HG03196 (cell line): ENCODE data around the gene WWOX.

ENCODE experiments used
- ATAC-seq: cut with Tn5 transposase; IDR thresholded peaks from one replicate; pipeline ENCODE4 v1.9.1; 2021; ENCODE audit not compliant: unreplicated experiment

WWOX gene

DNA sequence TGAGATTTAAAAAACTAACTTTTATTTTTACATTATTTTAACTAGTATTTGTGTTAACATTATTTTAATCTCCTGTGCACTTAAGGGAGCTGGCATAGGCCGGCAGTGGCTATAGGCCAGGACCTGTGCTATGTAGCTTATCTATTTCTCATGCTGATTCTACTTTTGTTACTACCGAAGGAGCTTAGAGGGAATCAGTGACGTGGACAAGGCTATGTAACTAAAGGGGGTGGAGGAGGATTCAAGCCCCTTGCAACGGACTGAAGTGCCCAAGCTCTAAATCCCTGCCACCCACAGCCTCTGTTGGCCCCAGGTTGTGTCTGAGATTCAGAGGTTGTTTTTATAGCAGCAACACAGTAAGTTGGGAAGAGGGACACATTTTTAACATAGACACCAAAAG, 356.4 kb downstream of the WWOX start:
- ATAC-seq, result no peak

DNA sequence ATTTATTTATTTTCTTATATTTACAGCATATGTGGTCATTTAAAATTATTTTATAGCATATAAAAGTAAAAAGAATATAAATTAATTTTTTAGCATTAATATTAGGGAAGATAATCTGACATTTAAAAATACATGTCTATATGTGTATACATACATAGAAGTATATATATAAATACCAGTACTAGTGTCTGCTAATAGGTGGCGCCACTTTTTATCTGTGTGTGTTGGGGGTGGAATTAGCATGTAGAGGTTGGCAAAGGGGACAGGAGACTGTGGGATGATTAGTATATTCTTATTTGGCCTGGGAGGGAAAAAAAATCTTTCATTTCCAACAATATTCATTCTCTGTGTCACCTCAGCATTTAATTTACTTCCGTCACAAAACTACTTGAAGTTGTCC, 359.1 kb downstream of the WWOX start:
- ATAC-seq, result no peak

DNA sequence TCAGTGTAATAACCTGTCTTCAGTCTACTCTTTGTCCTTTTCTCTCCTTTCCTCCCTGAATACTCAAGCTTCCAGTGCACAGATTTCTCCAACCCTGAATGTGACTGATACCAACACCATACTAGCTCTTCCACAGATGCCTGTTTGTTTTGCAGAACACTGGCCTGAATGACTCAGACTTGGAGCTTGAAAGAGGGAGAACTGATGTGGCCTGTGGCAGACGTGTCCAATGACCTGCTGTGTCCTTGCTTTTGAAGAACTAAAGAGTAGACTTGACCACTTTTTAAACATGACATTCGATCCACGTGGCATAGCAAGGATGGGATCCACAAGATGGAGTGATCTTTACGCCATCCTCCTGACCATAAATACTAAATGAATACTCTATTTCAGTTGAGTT, 361.0 kb downstream of the WWOX start:
- ATAC-seq, result no peak

DNA sequence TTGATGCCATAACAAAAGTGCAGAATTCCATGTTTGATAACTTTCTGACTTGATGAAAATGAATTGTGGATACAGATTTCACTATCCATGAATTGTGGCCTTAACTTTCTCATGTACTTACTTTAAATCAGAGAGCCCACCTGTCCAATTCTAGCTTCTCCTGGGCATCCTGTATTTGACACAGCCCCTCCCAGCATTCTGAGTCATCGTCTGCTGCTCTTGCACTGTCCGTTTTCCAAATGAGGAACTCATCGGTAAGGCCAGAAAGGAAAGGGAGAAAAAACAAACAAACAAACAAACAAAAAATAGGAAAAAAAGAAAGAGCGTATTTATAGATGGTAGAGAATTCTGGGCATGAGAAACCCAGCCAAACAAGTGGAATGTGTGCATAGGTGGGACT, 361.6 kb downstream of the WWOX start:
- ATAC-seq, result no peak

DNA sequence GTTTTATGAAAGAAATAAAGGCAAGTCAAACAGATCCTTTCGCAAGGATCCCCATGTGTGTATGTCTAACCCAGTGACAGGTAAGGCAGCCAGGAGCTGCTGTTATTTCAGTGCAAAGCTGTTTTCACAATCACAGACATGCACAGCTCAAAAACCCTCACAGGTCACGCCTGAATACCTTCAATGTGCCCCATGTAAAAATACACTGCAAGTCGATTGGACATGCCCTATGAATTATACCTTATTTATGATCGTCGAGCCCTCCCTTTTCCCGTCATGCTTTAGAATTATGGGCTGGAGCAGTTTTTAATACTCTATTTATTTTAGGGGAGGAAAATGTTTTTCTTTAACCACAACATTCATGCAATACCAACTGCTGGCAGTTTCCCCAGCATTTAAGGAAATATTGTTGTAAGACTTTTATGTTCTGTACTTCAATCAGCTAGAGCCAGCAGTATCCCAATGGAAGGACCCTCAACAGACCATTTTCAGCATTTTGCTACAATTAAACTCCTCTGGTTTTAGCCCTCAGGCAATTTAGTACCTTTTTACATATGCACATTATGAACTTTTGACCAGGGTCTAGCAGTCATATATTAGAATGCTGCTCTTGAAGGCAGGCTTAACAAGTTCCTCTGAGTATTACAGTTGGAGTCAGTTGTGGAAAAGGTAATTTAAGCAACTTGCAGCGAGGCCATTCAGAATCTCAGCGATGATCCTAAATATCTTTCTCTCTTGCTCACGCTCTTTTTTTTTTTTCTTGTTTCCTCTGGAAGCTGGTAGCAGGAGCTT, 362.2 kb downstream of the WWOX start:
- ATAC-seq, result no peak

DNA sequence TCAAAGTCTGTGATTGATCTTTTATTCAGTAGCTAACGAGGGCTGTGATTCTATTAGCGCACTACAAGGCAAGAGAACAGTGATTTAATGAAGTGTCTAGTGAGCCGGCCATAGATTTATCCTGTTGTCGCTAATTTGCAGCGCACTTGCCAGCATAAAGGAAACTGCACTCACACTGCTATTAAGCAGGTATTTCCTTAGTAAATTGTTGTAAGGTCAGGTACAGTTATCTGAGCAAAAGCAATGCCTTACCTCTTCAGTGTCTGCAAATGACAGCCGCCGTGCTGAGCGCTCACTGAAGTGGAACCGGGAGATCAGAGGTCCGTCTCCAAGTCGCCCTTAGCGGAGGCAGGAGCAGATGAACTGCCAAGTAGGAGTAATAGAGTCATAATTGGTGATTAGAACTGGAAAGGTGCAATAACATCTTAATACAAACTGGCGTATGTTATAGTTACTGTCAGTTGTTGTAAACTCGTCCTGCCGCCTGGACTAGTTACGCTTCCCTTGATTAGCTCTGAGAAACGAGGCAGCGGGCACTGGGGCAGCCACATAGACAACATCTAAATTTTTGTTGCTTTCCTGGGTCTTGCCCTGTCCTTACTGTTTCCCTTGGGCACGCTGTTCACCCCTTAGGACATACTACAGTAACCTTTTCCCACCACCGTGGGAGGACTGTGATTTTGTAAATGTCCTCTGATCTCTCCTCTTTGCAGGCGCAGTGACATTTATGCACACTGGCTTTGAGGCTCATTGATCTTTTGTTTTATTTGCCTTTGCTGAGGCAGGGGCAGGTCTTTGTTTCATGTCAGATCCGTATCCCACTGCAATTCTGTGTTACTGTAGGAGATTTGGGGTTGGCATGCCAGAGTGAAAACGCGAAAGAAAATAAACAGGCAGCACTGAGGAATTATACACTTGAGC, 363.1 kb downstream of the WWOX start:
- no peak for ATAC-seq

DNA sequence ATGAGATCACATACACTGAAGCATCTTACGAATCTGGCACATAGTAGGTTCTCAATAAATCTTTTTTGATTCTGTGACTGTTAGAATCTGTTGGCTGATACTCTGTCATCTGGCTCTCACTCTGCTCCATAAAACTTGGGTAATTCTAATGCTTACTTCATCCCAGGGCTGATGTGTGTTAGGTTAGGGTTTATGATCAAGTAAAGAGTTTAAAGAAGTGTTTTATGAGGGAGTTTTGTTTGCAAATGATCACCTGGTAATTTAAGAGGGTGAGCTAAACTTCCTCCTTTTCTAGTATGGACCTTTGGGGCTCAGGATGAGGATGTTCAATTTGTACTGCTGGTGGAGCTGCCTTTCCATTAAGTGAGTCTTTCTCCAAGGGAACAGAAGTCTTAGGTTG, 364.1 kb downstream of the WWOX start:
- no peak for ATAC-seq

DNA sequence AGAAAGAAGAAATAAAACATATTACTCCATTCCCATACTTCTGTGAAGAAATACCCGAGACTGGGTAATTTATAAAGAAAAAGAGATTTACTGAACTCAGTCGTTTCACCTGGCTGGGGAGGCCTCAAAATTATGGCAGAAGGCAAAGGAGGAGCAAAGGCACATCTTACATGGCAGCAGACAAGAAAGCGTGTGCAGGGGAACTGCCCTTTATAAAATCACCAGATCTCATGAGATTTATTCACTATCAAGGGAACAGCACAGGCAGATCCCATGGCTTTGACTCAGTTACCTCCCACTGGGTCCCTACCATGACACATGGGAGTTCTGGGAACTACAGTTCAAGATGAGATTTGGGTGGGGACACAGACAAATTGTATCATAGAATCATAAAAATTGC, 365.4 kb downstream of the WWOX start:
- ATAC-seq, result no peak

DNA sequence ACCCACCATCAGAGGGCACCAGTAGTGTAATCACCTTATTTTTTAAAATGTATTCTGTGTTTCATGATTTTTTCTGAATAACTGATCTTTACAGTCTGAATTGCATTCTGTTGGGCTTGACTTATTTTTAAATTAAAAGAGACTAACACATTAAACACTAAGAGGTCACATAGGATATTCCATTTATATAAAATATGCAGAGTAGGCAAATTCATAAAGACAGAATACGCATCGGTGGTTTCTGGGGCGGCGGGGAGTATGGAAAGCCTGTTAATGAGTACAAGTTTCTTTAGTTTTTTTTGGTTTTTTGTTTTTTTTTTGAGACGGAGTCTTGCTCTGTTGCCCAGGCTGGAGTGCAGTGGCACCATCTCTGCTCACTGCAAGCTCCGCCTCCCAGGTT, 366.3 kb downstream of the WWOX start:
- no peak for ATAC-seq

DNA sequence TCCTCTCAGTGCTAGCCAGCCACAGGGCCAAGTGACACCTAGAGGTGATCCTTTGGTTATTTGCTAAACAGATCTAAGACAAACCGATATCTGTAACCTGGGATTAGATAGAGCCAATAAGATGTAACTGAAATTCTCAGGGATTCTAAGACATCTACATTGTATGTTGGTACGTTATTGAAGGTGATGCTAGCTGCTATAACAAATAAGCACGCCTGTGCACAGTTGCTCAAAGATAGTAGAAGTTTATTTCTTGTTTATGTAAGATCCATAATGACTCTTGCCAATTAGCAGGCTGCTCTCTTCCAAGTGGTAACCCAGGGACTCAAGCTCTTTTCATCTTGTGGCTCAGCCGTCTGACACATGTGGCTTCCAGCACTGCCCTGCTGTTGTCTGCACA, 370.3 kb downstream of the WWOX start:
- ATAC-seq, result no peak

DNA sequence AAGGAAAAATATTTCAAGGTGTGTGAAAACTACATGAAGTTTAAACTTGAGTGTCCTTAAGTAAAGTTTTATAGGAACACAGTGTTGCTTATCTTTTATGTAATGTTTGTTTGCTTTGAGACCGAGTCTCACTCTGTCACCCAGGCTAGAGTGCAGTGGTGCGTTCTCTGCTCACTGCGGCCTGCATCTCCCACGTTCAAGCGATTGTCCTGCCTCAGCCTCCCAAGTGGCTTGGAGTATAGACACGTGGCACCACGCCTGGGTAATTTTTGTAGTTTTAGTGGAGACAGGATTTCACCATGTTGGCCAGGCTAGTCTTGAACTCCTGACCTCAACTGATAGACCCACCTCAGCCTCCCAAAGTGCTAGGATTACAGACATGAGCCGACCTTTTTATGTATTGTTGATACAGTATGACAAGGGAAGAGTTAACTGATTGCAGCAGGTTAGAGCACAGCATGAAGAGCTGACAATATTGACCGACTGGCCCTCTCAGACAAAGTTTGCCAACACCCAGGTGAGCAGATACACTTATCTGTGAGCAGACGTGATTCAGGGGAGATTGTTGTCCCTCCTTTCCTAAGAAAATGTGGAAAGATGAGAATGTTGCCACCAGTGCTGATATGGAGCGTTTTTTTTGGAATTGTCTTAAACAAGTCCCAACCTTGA, 373.7 kb downstream of the WWOX start:
- ATAC-seq, result no peak

DNA sequence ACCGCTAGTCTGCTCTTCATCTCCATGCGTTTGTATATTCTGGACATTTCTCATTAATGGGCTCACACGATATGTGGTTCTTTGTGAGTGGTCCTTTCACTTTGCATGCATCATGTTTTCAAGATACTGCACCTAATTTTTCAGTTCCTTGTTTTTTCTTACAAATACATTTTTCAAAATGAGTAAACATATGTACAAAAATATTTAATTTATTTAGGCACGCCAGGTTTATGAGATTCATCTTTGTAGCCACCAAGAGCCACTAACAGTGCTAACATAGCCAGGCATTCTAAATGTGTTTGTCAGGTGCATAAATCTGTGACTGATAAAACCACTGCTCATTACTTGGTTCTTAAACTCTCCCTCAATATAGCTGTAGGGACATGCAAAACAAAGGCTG, 375.3 kb downstream of the WWOX start:
- ATAC-seq, result no peak

DNA sequence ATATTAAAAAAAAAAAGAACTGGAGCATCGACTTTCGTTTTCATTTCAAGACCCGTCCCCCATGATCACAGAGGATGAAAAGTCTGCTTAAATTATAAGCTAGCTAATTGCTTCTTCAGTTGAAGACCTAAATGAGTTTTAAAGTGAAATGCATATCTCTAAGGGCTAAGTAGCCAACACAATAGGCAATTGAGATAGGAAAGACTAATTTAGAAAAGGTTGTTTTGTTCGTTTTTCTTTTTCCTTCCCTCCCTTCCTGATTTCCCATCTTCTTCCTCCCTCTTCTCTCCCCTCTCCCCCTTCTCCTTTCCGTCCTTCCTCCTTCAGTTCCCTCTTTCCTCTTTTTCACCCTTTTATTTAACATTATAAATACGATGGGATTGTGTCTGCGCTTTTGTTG, 377.2 kb downstream of the WWOX start:
- no peak for ATAC-seq

DNA sequence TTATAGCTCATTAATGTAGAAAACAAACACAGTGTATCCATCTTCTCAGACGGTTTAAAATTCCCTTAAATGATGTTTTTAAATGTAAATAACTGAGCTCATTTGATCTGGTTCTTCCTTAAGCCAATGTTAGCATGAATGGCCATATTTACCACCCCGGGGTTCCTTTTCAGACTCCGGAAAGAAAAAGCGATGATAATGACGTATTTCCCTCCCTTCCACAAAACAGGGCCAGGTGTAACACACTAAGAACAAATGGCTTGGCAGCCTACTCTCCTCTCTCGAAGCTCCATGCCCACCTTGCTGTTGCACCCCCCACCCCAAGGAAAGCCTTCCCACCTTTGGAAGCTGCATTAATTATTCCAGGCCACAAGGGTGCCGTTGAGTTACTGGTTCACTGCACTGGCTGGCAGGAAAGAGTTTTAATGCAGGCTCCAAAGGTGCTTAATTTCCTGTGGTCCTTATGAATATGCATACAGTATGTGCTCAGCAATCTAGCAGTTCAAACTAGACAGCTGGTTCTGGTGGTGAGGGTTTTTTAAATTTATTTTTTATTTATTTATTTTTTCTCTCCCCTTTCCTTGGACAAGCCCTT, 378.9 kb downstream of the WWOX start:
- no peak for ATAC-seq

DNA sequence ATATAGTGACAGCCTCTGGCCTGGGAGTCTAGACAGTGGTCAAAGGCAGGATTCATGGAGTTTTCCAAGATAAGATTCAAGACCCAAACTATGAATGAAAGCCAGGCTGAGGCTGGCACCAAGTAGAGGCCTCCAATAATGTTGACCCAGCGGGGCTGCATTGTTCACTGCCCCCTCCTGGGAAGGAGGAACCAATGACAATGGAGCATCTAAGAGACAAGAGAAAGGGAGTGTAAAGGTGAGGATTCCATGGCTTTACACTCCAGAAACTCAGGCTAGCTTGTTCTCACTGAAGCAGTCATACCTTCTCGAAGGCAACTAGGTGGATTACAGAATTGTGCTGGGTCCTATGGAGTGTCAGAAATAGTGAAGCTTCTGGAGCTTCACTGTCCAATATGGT, 380.3 kb downstream of the WWOX start:
- no peak for ATAC-seq

DNA sequence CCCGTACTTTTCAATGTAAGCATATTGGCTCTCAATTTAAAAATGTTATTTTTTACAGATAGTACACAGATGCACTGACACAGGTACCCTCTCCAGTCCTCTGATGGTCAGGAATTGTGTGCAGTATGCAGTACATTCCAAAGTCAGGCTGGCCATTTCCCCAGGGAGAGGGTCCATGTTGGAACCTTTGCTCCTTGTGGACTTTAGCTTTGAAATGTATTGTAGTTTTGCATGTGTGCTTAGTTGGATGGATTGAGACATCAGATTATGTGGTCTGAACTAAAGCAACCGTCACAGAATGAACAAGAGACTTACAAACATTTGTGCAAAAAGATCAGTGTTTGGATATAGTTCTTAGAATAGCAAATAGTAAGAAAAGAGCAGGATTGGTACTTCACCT, 381.1 kb downstream of the WWOX start:
- ATAC-seq, result no peak

DNA sequence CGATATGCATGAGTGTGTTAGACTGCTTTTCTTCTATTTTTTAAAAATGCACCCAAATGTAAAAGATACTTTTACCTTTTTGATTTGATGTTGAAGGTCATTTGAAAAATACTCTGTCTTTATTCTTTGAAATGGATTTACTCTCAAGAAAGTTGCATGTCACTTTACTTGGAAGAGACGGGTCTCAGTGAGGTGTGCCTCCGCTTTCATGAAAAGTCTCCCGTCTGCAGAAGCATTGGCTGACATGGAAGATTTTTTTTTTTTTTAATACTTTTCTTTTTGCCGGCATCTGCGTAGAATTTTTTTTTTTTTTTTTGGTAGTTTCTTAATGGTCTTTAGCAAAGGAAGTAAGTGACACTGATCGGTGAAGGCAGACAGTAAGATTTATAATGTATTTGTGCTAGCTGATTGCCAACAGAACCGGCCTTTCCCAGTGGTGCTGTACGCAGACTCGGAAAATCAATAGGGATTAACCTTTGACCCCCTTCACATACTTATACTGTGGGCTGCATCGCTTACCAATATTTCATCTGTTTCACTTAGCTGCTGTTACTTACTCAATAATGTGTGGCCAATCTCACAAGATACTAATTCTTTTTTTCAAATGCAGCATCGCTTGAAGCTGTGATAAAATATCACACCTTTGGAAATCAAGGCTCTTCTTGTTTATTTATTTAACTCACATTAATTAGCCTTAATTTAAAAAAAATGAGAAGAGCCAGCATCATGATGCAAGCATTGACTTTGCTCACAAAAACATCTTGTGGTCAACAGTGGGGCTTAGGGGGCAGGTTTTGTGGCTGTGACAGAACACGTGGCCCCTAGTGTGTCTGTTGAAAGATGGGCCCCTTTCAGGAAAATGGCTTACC, 383.9 kb downstream of the WWOX start:
- ATAC-seq, result no peak

DNA sequence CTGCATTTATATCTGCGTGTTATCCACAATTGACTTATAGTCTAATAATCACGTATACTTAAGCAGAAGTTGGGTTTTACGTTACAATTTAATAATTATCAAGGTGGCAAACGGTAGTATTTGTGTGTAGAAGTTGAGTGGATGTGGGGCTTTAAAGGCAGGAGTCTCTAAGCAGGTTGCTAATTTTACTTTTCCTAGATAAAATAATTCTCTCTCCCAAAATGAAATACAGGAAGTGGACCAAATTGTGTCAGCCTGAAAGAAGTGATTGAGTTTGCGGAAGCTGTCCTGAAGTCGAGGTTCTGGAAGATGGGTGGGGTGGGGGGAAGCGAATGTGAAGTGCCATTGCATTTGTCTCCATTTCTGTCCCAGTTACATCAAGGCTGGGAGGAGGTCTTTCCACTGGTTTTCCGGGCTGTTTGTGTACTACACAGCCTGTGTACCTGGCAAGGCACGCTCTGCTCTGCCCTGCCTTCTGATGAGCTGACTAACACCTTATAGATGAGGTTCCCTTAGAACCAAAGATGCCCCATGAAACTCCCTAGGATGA, 385.1 kb downstream of the WWOX start:
- ATAC-seq, result no peak

DNA sequence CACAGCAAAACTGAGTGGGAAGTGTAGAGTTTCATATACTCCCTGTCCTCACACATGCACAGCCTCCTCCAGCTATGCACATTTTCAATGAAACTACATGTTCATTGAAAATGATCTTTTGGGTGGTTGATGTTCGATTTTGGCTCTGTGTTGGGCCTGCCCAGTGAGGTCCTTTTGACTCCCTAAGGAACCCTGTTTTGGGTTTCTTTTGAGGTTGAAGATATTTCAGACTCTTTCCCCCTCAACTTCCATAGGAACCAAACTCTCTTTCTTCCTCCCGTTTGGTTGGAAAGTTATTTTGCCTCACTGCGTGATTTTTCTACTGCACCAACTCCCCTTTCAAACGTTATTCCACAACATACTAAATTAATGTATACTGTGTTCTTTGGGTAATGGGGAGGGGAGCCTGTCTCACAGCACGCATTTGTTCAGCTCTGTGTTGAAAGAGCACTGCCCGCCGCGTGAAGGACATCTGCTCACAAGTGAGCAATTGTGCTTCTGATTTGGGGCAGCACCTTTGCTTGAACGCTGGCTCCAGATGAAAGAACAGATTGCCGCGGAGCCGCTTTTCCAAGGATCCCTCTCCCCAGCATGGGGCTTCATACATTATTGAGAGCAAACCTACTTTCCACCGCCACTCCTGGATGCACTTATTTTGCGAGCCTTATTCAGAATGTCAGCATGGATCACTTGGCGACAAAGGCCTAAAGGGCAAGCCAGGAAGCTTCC, 385.9 kb downstream of the WWOX start:
- no peak for ATAC-seq

DNA sequence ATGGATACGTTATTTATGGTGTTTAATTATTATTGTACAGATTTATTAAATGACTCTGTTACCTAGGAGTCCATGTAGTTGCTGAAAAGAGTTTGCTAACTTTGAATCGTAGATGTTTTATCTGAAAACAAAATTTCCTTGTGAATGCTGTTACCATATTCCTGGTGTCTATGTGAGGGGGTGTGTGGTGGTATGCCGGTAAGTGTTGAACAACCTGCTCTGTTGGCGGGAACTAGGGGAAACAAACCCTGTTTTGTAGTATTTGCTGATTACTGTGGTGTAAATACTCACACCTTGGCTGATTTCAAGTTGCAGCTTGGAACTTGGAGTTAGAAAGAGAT, 386.4 kb downstream of the WWOX start:
- ATAC-seq, result no peak
